ENCODE measurements around the gene IGSF9B. TPM values are rescaled to one million over a fixed set of nuclear protein-coding genes. Genes with fewer than 3 reads are reported as not detected.

Gene IGSF9B
- polyA plus RNA-seq, 4 donors: 4.4 to 10.2 (median 7.1) TPM

- no peak for DNase-seq (ENCODE audit: low read depth in 4 of 4, low spot score in 3 of 4)
Measured at GRCh38 chr11:133886029-133886428, 70.7 kb downstream of the IGSF9B start.

DNA sequence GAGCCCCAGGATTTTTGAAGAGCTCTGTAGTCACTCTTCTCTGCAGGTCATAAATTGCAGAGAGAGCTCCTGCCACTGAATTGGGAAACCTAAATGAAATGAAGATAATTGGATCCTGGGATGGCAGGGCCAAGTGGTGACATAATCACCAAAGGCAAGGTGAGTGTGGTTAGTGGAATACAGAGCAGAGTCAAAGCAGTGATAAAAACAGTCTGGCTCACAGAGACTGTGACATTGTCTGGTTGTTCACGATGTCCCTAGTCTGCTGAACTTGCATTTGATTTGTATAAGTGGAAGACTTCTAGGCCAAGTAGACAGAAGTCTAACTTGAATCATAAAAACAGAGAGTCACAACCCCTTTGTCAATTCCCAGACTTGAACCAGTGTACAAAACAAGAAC is 84.6 kb downstream of the IGSF9B start:
- DNase-seq (ENCODE audit: low read depth in 4 of 4, low spot score in 3 of 4): no peak

DNA sequence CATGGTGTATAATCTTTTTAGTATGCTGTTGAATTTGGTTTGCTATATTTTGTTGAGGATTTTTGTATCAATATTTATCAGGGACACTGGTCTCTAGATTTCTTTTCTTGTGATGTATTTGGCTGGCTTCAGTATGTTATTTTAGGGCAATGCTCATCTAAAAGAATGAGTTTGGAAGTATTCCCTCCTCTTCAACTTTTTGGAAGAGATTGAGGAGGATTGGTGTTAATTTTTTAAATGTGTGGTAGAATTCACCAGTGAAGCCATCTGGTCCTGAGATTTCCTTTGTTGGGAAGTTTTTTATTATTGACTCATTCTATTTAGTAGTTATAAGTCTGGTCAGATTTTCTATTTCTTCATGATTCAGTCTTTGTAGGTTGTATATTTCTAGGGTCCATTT is 89.3 kb downstream of the IGSF9B start:
- DNase-seq (ENCODE audit: low read depth in 4 of 4, low spot score in 3 of 4): no peak

GRCh38 chr11:133865466-133865865 is 91.3 kb downstream of the IGSF9B start:
- DNase-seq (ENCODE audit: low read depth in 4 of 4, low spot score in 3 of 4): no peak

DNA sequence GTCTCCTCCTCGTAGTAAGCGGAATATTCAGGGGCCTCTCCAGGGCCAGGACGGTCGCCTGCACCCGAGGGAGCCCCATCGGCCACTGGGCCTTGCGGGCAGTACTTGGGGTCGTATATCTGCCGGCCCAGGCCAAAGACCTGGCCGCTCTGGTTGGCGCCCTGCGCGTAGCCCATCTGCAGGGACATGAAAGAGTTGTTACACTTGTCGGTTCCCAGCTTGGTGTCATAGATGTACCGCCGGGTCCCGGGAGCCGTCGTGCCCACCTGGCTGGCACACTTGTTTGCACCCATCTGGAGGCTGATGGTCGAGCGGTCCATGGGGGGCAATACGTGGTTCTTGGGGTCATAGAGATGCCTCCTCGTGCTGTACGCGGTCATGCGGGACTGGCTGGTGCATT is 92.0 kb downstream of the IGSF9B start:
- no peak for DNase-seq (ENCODE audit: low read depth in 4 of 4, low spot score in 3 of 4)

DNA sequence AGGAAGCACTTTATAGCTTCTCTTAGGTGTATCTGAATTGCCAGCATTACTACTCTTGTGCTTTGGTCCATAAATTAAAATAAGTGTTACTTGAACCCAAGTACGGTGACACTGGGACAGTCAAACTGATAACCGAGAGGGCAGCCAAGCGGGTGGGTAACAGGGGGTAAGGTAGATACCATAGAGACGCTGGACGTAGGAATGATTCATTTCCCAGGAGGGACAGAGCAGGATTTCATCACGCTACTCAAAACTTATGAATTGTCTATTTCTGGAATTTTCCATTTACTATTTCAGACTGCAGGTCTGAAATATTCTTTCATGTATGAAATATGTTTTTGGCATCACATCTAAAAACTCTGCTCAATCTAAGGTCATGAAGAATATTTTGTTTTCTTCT is 96.6 kb downstream of the IGSF9B start:
- DNase-seq (ENCODE audit: low read depth in 4 of 4, low spot score in 3 of 4): no peak

Other genes starting within 250 kb of the IGSF9B start
- not detected for gene SPATA19, start 111.5 kb downstream of the IGSF9B start, polyA plus RNA-seq (ENCODE audit: insufficient read length in 4 of 4)
- gene JAM3, start 112.1 kb upstream of the IGSF9B start, polyA plus RNA-seq (ENCODE audit: insufficient read length in 4 of 4): 10 to 100 TPM; 52.6 to 59.7 (median 57.0) TPM

All from left renal pelvis (tissue), 4 donors.